TTC549 (cell line): ENCODE measurements around the gene RIPOR2.

Experiments
- FAIRE-seq: peaks from 2 replicates; lab custom pipeline; 2012; peaks lifted over from hg19 to GRCh38; lab: Jason Lieb, UNC

Gene RIPOR2

DNA sequence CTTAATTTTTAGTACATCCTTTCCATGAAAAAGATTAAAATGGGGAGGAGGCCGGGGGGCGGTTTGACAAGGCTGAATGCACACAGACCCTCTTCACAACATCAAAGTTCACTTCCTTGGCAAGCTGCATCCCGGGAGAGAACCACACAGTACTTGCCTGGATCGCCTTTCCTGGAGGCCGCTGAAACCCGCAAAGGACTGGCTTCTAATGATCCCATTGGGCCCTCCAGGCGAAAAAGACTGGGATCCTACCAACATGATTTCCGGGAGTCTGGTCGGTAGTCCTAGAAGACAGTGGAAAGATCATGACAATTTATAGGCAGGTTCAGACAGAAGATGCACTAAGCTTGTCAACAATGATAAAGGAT is 60.2 kb downstream of the RIPOR2 start:
- FAIRE-seq = no peak

DNA sequence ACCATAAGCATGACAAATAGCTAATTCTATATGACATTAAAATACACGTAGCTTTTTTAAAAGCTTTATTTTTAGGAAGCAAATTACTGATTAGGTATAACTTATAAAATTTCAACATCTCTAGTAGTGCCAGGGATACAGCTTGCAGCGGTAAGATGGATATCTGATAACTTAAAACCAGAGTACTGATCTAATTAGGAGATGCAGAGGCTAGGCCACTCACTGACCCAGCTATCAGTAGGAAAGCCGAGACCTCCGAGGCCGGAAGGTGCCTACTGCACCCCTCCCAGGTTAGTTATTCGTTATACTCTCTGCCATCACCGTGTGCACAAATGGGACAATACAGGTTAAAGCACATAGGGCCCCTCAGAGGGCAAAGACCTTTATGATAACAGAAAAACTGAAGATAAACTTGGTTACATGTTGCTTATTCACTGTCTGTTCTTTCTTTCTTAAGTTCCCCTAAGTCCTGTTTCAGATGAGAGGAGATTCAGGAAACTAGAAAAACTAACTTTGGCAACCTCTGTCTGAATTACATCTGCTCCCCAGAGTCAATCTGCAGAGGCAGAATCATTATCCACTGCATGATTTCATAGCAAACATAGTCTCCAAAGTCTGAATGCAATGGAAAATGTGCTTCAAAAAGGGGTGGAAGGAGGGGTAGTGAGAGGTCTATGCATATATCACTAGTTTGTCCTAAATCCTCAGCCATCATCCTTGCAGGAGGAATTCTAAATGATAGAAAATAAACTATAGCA is 60.8 kb downstream of the RIPOR2 start:
- FAIRE-seq = no peak

DNA sequence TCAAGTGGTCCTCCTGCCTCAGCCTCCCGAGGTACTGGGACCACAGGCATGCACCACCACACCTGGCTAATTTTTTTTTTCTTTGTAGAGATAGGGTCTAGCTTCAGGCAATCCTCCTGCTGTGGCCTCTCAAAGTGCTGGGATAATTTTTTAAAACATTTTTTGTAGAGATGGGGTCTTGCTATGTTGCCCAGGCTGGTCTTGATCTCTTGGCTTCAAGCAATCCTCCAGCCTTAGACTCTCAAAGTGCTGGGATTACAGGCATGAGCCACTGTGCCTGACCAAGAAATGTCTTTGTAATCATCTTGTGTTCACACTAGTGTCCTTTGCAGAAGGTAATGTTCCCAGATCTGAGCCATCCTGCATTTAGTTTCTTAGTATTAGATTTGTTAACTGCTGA is 61.6 kb downstream of the RIPOR2 start:
- FAIRE-seq = no peak

DNA sequence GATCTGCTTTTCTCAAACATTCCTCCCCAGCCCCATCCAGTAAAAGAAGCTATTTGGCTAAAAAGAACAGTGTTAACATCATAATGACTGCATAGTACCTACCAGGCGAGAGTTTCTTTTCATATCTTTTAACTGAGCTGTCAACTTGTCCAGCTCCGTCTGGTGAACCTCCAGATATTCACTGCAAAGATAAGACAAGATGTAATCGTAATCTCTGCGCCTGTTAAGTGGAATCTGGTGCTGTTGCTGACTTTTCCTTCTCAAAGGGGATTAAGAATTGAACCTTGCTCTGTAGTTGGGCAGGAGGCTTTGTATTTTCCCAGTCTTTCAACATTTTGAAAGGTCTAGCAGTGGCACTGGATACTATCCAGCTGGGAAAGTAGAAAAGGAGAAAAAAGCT is 63.0 kb downstream of the RIPOR2 start:
- no peak for FAIRE-seq

DNA sequence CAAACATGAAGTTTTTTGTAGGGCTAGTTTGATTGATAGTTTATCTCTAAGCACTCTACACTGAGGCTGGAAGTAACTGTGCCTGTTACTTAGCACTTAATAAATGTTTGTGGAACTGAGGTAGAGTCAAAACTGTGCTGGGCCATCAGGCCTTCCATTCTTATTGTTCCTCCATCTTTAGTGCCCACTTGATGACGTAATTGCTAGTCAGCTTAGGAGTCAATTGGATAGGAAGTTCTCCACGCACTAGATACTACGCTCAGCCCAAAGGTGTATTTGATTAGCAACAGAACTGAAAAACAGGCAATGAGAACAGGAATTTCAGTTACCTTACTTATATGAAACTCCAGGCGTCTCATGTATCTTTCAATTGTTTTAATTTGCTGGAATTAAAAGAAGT is 67.0 kb downstream of the RIPOR2 start:
- FAIRE-seq = no peak

DNA sequence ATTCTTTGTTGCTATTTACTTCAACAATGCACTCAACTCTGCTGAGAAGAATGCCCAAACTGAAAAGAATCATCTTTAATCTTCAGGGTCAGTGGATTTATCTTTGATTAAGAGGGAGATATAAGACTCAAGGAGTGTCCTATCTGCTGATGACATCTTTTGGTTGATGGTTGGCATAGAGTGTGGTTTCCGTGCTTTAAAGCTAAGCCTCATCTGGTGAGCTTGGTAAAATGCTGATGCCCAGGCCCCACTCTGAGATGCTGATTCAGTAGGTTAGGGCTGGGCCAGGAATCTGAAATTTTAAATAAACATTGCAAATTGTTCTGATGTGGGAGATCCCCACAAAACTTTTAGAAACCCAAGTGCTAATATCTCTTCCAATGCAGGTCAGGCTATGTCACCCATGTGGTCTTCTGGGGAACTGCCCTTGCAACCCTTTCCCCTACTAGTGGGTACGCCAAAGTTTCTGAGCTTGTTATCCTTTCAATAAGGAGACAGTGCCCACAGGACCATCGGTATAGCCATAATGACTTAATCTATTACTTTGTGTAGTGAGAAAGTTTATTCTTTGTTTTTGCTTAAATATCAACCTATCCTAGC is 68.6 kb downstream of the RIPOR2 start:
- FAIRE-seq = no peak

DNA sequence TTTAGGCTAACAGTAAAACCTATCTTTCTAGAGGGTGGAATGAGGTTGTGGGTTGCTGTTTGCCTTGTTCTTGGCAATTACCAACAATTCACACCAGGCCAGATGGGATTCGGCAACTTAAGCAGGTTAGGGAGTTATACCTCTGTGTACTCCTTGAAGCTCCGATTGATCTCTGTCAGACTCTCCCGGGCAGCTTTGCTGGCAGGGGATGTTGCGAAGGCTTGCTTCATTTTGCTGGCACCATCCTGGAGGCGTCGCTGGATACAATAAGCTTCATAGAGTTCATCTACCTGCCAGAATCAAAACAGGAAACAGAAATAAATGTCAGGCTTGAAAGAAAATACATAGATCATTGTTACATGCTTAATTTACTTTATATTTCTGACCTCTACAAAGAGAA is 70.6 kb downstream of the RIPOR2 start:
- no peak for FAIRE-seq

DNA sequence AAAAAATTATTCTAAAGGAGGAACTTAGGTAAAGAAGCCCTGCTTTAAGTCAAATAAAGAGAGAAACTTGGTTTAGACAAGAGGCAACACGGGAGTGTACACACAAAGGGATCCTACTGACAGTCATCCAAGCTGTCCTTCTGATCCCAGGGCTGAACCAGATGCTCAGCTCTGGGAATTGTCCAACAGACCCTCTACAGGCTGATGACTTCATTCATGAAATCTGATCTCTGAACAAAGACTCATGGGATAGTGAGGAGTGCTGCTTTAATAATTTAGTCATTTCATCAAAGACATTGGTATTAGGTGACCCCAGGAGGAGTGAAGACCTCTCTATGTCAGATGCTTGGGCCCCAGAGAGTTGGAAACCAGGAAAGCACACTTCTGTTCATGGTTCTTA is 71.4 kb downstream of the RIPOR2 start:
- FAIRE-seq = no peak

DNA sequence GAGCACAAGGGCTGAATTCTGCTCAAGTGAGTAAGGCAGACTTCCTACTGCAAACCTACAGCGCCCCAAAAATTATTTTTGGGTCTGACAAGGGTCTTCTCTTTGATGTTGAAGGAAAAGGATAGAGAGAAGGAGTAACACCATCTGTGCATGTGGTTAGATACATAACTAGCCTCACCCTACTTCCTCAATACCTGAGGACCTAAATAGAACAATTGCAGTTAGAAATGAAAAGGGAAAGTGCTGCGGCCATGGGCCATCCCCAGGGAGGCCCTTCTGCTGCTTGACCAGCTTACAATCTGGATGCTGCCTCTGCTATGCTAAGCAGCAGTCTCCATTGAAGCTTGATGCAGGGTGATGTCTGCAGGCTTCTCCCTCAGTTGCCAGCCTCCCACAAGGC is 73.8 kb downstream of the RIPOR2 start:
- FAIRE-seq = no peak

DNA sequence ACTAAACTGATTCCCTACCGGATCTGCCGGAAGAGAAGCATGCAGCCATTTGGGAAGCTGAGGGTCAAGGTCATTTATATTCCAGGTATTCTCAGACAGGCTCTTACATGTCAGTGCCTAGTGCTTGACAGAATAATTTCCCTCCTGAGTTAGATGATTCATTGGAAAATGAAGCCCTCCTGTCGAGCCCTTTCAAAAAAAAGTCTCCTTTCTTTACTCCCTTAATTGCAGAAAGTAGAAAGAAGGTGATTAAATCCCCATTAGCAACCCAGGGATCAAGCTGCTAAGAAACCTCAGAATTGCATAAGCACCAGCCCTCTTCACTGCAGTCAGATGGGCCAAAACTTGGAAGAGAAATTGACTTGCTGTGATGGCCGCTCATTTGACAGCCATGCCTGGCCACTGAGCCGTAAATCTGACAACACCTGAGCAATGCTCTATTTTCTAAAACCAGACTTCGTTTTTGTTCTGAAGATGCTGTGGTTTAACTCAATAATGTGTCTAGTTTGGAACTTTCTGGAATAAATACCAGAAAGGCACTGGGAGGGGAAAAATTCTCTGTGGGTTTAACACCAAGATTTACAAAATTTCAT is 76.1 kb downstream of the RIPOR2 start:
- FAIRE-seq = no peak

DNA sequence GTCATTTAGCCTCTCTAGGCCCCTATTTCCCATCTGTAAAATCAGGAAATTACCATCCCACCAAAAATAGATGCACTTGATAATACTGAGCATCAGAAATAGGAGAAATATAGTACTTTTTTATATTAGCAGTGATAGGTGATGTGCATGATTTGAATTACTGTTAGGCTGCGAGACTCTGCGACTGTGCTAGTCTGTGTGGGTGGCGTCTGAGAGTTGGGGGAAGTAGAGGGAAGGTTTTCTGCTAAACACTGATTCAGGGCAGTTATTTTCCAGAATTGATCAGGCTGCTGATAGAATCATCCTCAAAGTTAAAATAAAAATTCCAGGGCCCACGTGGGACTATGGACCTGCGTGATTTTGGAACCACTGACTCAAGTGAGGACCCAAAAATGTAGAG is 76.6 kb downstream of the RIPOR2 start:
- no peak for FAIRE-seq

DNA sequence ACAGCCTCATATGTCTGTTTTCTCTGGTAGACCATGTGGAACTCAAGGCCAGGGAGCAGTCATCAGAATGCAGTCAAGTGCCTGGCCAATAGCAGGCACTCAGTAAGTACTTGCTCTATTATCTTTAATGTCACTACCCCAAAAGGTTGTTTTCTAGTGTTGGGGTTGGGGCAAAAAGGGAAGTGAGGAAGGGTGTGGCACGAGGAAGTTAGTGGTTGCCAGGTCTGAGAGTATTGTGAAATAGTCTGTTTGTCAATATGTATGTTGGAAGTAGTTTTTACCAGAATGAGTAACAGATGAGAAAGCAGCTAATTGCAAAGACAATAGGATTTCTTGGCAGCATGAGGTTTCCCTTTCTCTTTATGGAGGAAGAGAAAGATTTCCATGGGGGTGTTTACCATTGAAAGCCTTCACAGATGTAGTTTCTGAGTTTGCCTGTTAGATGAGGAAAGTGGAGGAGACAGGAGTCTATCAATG is 77.5 kb downstream of the RIPOR2 start:
- FAIRE-seq = no peak

DNA sequence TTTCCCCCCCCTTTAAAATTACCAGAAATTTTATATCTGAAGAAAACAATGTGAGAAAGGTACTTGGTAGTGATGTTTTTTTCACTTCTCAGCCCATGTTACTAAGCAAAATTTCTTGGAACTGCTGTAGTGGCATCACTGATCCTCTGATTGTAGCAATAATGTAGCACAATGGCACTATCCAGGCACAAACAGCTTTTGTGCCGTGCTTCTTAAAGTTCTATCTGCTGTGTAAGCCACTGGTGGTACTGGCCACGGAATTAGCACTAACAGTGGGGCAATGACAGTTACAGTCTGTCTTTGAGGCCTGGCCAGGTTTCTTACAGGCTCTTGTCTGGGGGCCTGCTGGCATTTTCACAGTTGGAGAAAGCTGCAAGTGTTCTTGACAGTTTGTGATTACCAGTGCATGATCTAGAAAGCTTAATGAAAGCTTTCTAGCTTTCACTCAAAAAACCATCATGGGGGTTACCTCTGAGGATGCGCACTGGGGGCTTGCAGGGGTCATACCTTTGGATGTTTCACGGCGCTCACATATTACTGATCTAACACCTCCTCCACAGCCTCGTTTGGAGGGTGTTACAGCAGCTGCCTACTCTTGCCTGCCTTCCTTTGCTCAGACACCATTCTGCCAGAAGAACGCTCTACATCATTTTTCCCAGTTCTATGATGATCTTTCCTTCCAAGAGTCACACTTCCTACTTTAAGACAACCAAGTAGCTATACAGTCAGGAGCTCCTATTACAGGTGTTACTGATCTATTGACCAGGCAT is 78.7 kb downstream of the RIPOR2 start:
- FAIRE-seq = no peak

DNA sequence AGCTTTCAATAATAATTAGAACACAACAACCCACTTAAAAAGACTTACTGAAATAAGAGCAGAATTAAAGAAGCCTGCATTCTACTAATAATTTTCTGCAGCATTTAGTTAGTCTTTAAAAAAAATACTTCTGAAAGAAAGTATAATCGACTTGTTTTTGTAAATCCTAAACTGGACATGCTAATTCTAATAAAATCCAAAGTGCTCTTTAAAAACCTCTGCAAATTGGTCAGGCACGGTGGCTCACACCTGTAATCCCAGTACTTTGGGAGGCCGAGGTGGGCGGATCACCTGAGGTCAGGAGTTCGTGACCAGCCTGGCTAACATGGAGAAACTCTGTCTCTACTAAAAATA is 79.5 kb downstream of the RIPOR2 start:
- no peak for FAIRE-seq

DNA sequence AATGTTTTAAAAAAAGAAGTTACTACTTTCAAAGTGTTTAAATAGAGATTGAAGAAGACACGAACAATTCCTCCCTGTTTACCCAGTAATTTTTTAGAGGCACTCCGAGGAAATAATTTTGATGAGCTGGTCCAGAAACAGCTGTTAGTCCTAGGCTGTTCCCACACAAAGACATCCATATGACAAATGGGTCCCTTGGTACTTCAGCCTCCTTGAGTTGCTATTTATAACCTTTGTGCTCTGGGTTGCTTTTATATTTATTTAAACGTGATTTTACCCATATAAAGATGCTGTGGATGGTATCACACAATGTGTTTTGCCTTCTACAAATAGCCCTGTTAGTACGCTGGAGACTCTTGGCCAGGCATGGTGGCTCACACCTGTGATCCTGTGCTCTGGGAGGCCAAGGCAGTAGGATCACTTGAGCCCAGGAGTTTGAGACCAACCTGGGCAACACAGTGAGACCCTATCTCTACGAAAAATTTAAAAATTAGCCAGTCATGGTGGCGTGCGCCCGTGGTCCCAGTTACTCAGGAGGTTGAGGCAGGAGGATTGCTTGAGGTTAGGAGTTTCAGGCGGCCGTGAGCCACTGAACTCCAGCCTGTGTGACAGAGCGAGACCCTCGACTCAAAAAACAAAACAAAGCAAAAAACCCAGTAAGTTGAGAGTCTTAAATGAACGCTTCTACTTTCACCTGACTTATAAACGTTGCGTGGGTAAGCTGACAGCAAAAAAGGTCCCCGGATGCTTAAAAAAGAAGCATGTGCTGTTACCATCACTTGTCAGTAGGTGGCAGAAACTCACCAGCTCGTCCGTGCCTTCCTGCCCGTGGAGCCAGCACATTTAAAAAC is 80.1 kb downstream of the RIPOR2 start:
- FAIRE-seq = no peak

DNA sequence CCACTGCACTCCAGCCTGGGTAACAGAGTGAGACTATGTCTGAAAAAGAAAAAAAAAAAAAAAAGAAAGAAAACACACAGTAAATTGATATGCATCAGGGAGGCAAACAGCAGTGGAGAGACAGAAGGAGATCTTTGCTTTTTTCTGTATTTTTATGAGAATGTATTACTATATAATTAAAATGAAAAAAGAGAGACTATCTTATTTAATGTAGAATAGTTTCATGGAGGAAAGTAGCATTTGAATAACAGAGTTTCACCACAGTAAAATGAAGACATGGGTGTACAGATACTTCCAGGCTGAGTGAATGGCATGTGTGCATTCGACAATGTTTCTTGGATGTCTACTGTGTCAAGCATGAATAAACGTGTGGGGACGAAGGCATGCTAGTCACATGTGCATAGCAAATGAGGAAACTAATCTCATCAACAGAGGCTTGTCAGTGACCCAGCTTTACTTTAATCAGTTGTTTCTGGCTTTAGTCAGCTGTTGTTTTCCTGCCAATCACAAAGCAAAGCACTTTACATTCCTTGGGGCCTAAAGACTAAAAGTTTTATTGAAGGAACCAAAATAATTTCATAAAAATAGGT is 81.6 kb downstream of the RIPOR2 start:
- FAIRE-seq = no peak

DNA sequence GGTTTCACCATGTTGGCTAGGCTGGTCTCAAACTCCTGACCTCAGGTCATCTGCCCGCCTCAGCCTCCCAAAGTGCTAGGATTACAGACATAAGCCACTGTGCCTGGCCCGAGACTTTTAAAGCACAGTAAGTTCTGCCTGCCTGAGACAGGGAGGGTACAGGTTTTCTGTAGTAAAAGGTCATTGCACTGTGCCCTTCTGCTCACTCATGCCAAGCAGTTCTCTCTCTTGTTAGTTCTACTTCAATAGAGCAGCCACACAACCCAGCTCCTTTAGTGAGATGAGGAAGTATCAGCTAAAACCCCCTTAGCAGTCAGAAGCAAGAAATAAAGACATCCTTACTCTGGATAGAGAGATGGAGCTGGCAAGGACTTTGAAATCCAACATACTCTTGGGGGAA is 84.7 kb downstream of the RIPOR2 start:
- no peak for FAIRE-seq

DNA sequence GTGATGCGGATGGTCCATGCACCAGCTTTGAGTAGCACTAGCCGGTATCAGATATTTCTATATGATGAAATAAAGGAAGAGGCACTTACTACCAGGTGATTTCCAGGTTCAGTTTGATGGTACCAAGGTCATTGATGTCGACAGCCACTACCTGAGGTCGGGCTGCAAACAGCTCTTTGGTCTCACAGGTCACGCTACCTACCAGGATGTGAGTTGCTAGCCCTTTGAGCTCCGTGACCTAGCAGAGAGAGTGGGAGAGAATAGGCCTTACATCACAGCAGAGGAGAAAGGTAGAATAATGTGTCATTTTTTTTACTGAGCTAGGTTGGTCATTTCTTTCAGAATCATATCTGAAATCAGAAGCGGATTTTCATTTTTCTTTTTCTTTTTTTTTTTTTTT is 86.0 kb downstream of the RIPOR2 start:
- no peak for FAIRE-seq

DNA sequence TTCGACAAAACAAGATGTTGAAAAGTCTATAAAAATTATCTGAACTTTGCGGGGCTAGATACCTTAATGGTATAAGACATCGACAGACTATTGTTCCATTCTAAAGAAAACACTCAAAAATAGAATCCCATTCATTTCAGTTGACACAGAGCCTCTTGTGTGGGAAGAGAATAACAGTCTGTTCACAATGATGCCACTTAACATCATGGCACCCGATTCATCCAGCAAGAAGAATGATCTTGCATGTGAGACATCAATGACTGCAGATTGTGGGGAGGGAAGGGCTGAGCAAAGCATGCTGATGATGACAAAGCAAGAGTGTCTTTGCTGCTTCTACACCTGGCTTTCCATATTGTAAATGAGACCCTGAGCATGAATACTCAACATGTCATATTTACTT is 87.3 kb downstream of the RIPOR2 start:
- FAIRE-seq = no peak

DNA sequence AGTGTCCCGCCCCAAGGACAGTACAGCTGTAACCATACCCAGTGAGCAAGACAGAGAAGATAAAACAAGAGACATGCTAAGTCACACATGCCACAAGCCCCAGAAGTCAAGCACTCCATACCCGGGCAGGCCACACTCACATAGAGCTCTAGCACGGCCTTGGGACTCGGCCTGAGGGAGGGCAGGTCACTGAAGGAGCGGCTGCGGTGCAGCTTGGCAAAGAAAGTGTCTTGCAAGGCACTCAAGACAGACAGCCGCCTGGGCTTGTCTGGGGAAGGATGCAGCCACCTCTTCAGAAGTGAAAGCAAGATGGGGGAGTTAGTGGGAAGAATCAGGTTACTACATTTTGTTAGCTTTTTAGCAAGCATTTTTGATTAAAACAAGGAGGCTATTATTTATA is 88.4 kb downstream of the RIPOR2 start:
- FAIRE-seq = no peak

DNA sequence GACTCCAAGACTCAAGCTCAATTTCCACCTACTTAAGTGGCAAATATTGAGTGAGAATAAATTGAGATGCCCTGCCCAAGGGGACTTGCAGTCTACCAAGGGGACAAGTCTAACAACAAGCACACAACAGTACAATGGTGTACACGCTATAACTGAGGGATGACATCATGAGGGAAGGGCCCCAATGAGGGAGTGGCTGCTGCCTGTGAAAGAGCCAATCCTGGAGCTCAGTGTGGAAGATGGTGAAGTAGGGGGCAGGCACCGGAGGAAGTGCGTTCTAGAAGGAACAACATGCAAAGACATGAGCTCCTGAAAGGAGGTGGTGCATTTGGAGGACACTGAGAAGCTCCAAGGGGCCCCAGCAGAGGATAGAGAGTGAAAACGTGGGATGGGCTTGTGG is 90.2 kb downstream of the RIPOR2 start:
- FAIRE-seq = no peak

DNA sequence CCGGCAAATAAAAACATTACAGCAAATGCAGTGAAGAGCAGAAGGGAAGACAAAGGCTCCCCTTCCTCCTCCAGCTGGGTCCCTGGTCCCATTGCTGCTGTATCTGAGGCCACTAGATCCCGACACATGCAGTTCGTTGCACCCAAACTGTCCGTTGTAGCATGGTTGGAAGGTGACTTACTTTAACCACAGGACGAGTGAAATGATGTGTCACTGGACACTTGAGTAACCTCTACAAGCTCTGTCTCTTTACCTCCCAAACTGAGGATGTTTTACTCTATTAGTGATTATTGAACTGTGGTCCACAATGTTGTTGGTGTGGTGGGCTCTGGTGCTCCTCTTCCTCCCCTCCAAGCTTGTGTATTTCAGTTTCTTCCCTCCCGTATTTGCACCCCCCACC is 90.9 kb downstream of the RIPOR2 start:
- FAIRE-seq = no peak
